ENCODE measurements around the gene ANKRD34B. TPM values are rescaled to one million over a fixed set of nuclear protein-coding genes. Genes with fewer than 3 reads are reported as not detected.

The ANKRD34B gene
- total and polyA plus RNA-seq, 2 donors (not counting 1 experiment from before 2014, with no cell fraction given): not detected

DNA sequence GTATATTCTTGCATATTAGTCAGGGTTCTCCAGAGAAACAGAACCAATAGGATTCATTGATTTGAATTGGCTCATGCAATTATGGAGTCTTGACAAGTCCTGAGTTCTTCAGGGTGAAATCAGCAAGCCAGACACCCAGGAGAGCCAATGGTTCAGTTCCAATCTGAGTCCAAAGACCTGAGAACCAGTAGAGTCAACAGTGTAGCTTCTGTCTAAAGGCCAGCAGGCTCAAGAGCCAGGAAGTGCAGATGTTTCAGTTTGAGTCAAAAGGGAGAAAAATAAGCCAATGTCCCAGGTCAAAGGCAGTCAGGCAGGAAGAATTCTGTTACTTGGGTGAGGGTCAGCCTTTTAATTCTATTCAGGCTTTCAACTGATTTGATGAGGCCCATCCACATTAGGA lies 37.8 kb upstream of the ANKRD34B start:
- Histone ChIP-seq H3K4me3 (ENCODE audit: control extremely low read depth in 1 of 5, extremely low read depth in 1 of 5, insufficient read depth in 1 of 5, low read depth in 2 of 5, low read length in 4 of 5) (no peak overlapping the region), H3K9me3 (ENCODE audit: control extremely low read depth in 1 of 3, control insufficient read depth in 2 of 3, insufficient read depth in 1 of 3, low read length in 2 of 3) (peaks cover 0 to 3% (median 0%) of the 10 kb centered on the region in 3 donors), H4K20me1 (ENCODE audit: control insufficient read depth, insufficient read depth, low read length, poor library complexity, severe bottlenecking) (no peaks in the 10 kb centered on the region), H3K27ac (ENCODE audit: low read length in 2 of 2) (no peak overlapping the region), H3K4me1 (ENCODE audit: control insufficient read depth in 2 of 2, insufficient read depth in 2 of 2, low read length in 2 of 2) (no peaks in the 10 kb centered on the region), H3K4me2 (replicated peaks; ENCODE audit: low read depth, low read length, poor library complexity, severe bottlenecking) (no peak overlapping the region), H3K79me2 (ENCODE audit: control insufficient read depth, insufficient read depth, low read length) (no peaks in the 10 kb centered on the region), H3K27me3 (replicated peaks in 1 of 4; ENCODE audit: control extremely low read depth in 1 of 4, control insufficient read depth in 3 of 4, insufficient read depth in 4 of 4, low read length in 3 of 4) (no peaks in the 10 kb centered on the region), H2AFZ (ENCODE audit: insufficient read depth, low read depth, low read length, poor library complexity, severe bottlenecking) (no peak overlapping the region), H3K36me3 (replicated peaks in 1 of 2; ENCODE audit: control extremely low read depth in 1 of 2, control insufficient read depth in 1 of 2, extremely low read depth in 1 of 2, insufficient read depth in 2 of 2, low read length in 1 of 2) (no peaks in the 10 kb centered on the region), H3K9ac (ENCODE audit: low read length) (no peak overlapping the region)
- intact Hi-C loops (cut with micrococcal nuclease): no loop called here
- H3K4me3 Mint-ChIP-seq: no peak overlapping the region
- H3K27me3 Mint-ChIP-seq: no peaks in the 10 kb centered on the region
- ATAC-seq (ENCODE audit: low read depth) (no peak), DNase-seq (no peak)
- peaks cover 2% of the 10 kb centered on the region for H3K4me1 Mint-ChIP-seq
- CTCF ChIA-PET: no interaction called here
- TF ChIP-seq CTCF (IDR thresholded peaks at IDR 0.05) (no peak), EZH2 (IDR thresholded peaks at IDR 0.05; ENCODE audit: borderline replicate concordance, insufficient read depth, low read depth, low read length, poor library complexity, severe bottlenecking) (no peak)
- POLR2A ChIA-PET: no interaction called here
- H3K27ac Mint-ChIP-seq: no peak overlapping the region
- peaks cover 10% of the 10 kb centered on the region for H3K9me3 Mint-ChIP-seq (ENCODE audit: insufficient read depth)

GRCh38 chr5:80607343-80607742 lies 37.3 kb upstream of the ANKRD34B start:
- no peak for TF ChIP-seq EZH2 (IDR thresholded peaks at IDR 0.05; ENCODE audit: borderline replicate concordance, insufficient read depth, low read depth, low read length, poor library complexity, severe bottlenecking)
- no peak for TF ChIP-seq CTCF (IDR thresholded peaks at IDR 0.05)
- no peak overlapping the region for H3K4me2 ChIP-seq (replicated peaks; ENCODE audit: low read depth, low read length, poor library complexity, severe bottlenecking)
- no peaks in the 10 kb centered on the region for H3K4me1 ChIP-seq (ENCODE audit: control insufficient read depth in 2 of 2, insufficient read depth in 2 of 2, low read length in 2 of 2)
- Mint-ChIP-seq H3K4me1 (peaks cover 2% of the 10 kb centered on the region), H3K4me3 (no peak overlapping the region), H3K27me3 (no peaks in the 10 kb centered on the region), H3K27ac (no peak overlapping the region), H3K9me3 (ENCODE audit: insufficient read depth) (peaks cover 10% of the 10 kb centered on the region)
- POLR2A ChIA-PET: no interaction called here
- intact Hi-C loops (cut with micrococcal nuclease): no loop called here
- no peaks in the 10 kb centered on the region for H3K36me3 ChIP-seq (replicated peaks in 1 of 2; ENCODE audit: control extremely low read depth in 1 of 2, control insufficient read depth in 1 of 2, extremely low read depth in 1 of 2, insufficient read depth in 2 of 2, low read length in 1 of 2)
- H3K4me3 ChIP-seq (ENCODE audit: control extremely low read depth in 1 of 5, extremely low read depth in 1 of 5, insufficient read depth in 1 of 5, low read depth in 2 of 5, low read length in 4 of 5): no peak overlapping the region
- peaks cover 0 to 3% (median 0%) of the 10 kb centered on the region in 3 donors for H3K9me3 ChIP-seq (ENCODE audit: control extremely low read depth in 1 of 3, control insufficient read depth in 2 of 3, insufficient read depth in 1 of 3, low read length in 2 of 3)
- H2AFZ ChIP-seq (ENCODE audit: insufficient read depth, low read depth, low read length, poor library complexity, severe bottlenecking): no peak overlapping the region
- no peak overlapping the region for H3K9ac ChIP-seq (ENCODE audit: low read length)
- H3K27ac ChIP-seq (ENCODE audit: low read length in 2 of 2): no peak overlapping the region
- H3K27me3 ChIP-seq (replicated peaks in 1 of 4; ENCODE audit: control extremely low read depth in 1 of 4, control insufficient read depth in 3 of 4, insufficient read depth in 4 of 4, low read length in 3 of 4): no peaks in the 10 kb centered on the region
- CTCF ChIA-PET: no interaction called here
- no peaks in the 10 kb centered on the region for H3K79me2 ChIP-seq (ENCODE audit: control insufficient read depth, insufficient read depth, low read length)
- ATAC-seq (ENCODE audit: low read depth) (no peak), DNase-seq (no peak)
- no peaks in the 10 kb centered on the region for H4K20me1 ChIP-seq (ENCODE audit: control insufficient read depth, insufficient read depth, low read length, poor library complexity, severe bottlenecking)
